Ascending aorta (tissue), 2 donors: Measurements from ENCODE around the gene PERM1. TPM values are rescaled to one million over a fixed set of nuclear protein-coding genes. Genes with fewer than 3 reads are reported as not detected.

ENCODE experiments used
- DNase-seq, 2 donors: peaks; one replicate each; pipeline ENCODE4 v3.0.0-alpha.2; 2019; ENCODE audit warnings: low spot score in 2 of 2
- H3K27ac ChIP-seq, 2 donors: fragments of 200-600 bp; sonication (generic); one replicate each; pipeline ENCODE4 v1.5.1; 2016 to 2017; ENCODE audit warnings: mild to moderate bottlenecking in 1 of 2
- H3K27me3 ChIP-seq: fragments of 200-600 bp; sonication (generic); one replicate; pipeline ENCODE4 v1.5.1; 2017
- H3K36me3 ChIP-seq, 2 donors: fragments of 200-600 bp; sonication (generic); one replicate each; pipeline ENCODE4 v1.5.1; 2016
- H3K4me1 ChIP-seq, 2 donors: fragments of 200-600 bp; sonication (generic); one replicate each; pipeline ENCODE4 v1.5.1; 2016 to 2017; ENCODE audit warnings: mild to moderate bottlenecking in 1 of 2
- H3K4me3 ChIP-seq, 2 donors: fragments of 200-600 bp; sonication (generic); one replicate each; pipeline ENCODE4 v1.5.1; 2016 to 2017; ENCODE audit warnings: mild to moderate bottlenecking in 1 of 2
- H3K9me3 ChIP-seq, 2 donors: fragments of 200-600 bp; sonication (generic); one replicate each; pipeline ENCODE4 v1.5.1; 2016
- intact Hi-C: fragments of 100-400 bp; cut with DNase I; formaldehyde crosslinking; loops from one replicate; pipeline ENCODE4 v1.15.1; 2023
- total RNA-seq: library from RNA; depleted of rRNA; stranded (reverse); fragments of >200 nt; gene quantifications from one replicate; pipeline ENCODE4 v1.1.0, GENCODE V29; 2016
- TF ChIP-seq, protein P1 (sequence below), 3 experiments: fragments of 200-600 bp in 2 of 3; fragments of 450-650 bp in 1 of 3; sonication (generic) in 2 of 3; IDR thresholded peaks; one replicate each; pipeline ENCODE4 v1.5.1; 2016 to 2019; ENCODE audit warnings: antibody characterized with exemption in 3 of 3, mild to moderate bottlenecking in 1 of 3, moderate library complexity in 1 of 3

Gene PERM1
- total RNA-seq, 1 donor from 2014 or later: not detected

DNA sequence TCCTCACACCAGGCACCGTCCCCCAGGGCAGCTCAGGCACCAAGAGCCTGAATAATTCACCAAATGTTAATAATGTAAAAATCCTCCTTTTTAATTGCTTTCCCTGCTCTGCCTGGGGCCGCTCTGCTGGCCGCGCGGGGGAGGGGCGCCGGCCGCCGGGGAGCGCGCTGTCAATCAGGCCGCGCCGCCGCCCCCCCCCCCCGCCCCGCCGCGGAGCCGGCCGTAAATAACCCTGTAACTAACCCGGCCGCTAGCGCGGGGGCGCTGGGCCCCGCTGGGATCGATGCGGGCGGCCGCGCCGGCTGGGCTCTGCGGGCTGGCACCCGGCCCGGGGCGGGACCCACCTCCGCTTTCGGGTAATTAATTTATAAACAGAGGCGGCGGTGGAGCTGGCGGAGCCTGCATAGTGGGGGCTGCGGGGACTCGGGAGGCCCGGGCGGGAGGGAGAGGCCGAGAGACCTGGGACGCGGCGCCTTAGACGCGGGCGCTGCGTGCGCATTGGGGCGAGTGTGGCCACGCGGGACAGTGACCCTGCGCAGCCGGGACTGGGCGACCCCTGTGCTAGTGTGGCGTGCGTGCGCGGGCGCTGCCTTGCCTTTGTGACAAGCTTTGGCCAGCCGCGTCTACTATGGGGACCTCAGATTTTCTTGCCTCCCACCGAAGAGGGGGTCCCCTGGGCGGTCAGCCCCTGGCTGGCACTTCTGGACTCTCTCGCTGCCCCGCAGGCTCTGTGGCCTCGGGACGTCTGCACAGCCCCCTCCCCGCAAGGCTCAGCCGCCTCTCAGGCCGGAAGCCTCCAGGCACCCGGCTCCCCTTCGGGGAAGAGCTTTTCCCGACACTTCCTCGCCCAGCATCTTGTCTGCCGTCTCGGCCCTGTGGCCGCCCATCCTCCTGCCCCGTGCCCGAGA is 41.5 kb downstream of the PERM1 start:
- DNase-seq: peak in 1 of 2 donors; percentile 81
- intact Hi-C loops: loop anchor here (1.0 to 2.0 kb wide), 2 partner anchors 15 to 18 kb away; partner anchors contain the start of gene NOC2L

DNA sequence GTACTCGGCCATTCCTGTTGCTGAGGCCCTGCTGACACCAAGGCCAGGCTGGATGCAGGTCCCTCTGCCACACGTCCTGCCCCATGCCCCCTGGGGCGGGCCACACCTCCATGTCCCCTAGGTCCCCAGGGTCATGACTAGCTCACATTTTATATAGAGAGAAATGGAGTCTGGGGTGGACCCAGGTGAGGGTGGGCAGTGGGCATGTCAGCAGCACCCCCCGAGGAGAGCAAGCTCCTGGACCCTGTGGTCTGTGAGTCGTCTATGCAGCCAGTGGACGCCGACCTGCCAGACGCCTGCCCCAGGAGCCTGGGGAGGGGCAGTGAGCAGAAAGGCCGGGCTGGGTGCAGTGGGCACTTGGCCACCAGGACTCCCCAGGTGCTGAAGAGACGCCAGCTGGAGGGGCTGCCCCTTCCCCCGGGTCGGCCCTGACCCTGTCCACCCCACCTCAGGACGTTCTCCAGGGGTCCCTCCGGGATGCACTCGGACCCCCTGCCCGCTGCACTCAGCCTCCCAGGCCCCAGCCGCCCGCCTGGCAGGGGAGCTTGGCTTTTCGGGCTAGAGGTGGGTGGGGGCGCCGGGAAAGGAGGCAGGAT is 42.3 kb downstream of the PERM1 start:
- no peaks in the 10 kb centered on the region for H3K36me3 ChIP-seq
- TF ChIP-seq, protein P1, sequence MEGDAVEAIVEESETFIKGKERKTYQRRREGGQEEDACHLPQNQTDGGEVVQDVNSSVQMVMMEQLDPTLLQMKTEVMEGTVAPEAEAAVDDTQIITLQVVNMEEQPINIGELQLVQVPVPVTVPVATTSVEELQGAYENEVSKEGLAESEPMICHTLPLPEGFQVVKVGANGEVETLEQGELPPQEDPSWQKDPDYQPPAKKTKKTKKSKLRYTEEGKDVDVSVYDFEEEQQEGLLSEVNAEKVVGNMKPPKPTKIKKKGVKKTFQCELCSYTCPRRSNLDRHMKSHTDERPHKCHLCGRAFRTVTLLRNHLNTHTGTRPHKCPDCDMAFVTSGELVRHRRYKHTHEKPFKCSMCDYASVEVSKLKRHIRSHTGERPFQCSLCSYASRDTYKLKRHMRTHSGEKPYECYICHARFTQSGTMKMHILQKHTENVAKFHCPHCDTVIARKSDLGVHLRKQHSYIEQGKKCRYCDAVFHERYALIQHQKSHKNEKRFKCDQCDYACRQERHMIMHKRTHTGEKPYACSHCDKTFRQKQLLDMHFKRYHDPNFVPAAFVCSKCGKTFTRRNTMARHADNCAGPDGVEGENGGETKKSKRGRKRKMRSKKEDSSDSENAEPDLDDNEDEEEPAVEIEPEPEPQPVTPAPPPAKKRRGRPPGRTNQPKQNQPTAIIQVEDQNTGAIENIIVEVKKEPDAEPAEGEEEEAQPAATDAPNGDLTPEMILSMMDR (IDR thresholded peaks at IDR 0.05): no peak
- no peak for DNase-seq
- H3K27me3 ChIP-seq: peaks cover 12% of the 10 kb centered on the region
- intact Hi-C loops: loop anchor here (1.0 to 2.0 kb wide), 3 partner anchors 14 to 35 kb away; partner anchors contain the start of gene NOC2L
- no peak overlapping the region for H3K27ac ChIP-seq
- peak overlapping the region; percentile 48 to 62 for H3K4me3 ChIP-seq
- peaks cover 13 to 21% of the 10 kb centered on the region in 2 donors for H3K4me1 ChIP-seq
- no peaks in the 10 kb centered on the region for H3K9me3 ChIP-seq

More for the DNA sequence above, 41.5 kb downstream of the PERM1 start:
- TF ChIP-seq, protein P1 (IDR thresholded peaks at IDR 0.05): no peak
- peak overlapping the region; percentile 53 to 70 for H3K27ac ChIP-seq
- peaks cover 5 to 7% of the 10 kb centered on the region in 2 donors for H3K36me3 ChIP-seq
- H3K4me1 ChIP-seq: peaks cover 13 to 21% of the 10 kb centered on the region in 2 donors
- no peaks in the 10 kb centered on the region for H3K9me3 ChIP-seq
- peak overlapping the region; percentile 48 to 62 for H3K4me3 ChIP-seq
- peaks cover 12% of the 10 kb centered on the region for H3K27me3 ChIP-seq

DNA sequence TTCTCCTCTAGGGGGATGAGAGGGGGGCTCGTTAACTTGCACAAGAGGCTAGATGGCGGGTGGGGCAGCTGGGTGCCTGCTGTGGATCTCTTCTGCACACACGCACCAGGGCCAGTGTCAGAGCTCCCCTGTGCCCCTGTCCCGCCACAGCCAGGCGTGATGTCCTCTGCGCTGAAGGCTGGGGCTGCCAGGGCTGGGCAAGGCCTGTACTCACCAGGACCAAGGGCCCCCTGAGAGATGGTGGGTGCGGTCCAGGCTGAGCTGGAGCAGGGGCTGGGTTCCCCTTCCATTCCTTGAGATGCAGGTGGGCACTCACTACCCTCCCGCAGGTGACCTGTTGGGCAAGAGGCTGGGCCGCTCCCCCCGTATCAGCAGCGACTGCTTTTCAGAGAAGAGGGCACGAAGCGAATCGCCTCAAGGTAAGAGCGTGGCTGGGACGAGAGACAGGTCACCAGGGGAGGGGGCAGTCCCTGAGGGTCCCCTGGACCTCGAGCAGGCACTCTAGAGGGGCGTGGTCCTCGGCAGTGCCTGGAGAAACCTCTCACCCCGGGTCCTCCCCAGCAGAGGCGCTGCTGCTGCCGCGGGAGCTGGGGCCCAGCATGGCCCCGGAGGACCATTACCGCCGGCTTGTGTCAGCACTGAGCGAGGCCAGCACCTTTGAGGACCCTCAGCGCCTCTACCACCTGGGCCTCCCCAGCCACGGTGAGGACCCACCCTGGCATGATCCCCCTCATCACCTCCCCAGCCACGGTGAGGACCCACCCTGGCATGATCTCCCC is 43.0 kb downstream of the PERM1 start:
- H3K9me3 ChIP-seq: no peaks in the 10 kb centered on the region
- H3K27me3 ChIP-seq: peaks cover 12% of the 10 kb centered on the region
- intact Hi-C loops: loop anchor here (2.0 kb wide), 1 partner anchor 34 kb away; no protein-coding TSS in a partner anchor
- TF ChIP-seq, protein P1 (IDR thresholded peaks at IDR 0.05): no peak
- H3K4me1 ChIP-seq: peaks cover 13 to 21% of the 10 kb centered on the region in 2 donors
- no peak overlapping the region for H3K4me3 ChIP-seq
- no peak for DNase-seq
- H3K36me3 ChIP-seq: no peaks in the 10 kb centered on the region
- H3K27ac ChIP-seq: no peak overlapping the region

DNA sequence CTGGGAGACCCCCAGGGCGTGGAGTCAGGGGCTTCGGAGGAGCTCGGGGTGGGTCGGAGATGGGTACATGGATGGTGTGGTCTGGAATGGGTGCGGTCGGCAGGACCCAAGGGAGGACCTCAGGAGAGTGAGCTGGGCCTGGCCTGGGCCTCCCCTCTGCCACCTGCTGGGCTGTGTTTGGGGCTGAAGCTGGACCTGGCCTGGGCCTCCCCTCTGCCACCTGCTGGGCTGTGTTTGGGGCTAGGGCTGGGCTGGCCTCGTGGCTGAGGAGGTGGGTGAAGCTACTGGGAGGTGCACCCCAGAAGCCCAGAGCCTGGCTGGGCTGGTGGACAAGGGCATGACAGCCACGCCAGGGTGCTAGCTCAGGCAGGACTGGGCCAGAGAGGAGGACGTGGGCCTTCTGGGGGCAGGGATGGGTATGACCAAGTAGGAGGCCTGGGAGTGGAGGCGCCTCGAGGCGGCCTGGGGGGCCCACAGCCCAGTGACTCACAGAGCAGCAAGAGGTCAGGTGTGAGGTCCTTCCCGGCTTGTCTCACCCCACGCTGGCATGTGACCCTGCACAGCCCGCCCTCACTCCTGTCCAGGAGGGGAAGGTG is 43.7 kb downstream of the PERM1 start:
- intact Hi-C loops: loop anchor here (2.0 kb wide), 1 partner anchor 33 kb away; no protein-coding TSS in a partner anchor
- TF ChIP-seq, protein P1 (IDR thresholded peaks at IDR 0.05): peak; percentile 20 to 34 (median 25)
- DNase-seq: no peak
- H3K4me1 ChIP-seq: peaks cover 13 to 21% of the 10 kb centered on the region in 2 donors
- H3K27me3 ChIP-seq: peaks cover 12% of the 10 kb centered on the region
- no peak overlapping the region for H3K4me3 ChIP-seq
- H3K36me3 ChIP-seq: no peaks in the 10 kb centered on the region
- H3K9me3 ChIP-seq: no peaks in the 10 kb centered on the region
- no peak overlapping the region for H3K27ac ChIP-seq

DNA sequence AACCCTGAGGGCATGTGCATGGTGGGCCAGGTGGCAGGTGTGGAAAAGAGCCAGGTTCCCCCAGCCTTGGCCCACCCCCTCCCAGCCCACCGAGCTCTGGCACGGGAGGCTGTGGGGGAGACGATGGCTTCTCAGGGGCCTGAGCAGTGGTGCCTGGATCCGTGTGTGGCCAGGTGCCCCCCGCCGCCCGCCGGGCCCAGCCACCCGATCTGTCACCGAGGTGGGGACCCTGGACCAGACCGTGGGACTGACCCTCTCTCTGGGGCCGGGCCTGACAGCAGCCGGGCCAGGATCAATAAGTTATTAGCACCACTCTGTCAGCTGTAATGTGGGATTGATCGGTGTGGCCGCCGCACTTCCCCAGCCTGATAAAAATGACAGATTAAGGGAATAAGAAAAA is 44.4 kb downstream of the PERM1 start:
- Histone ChIP-seq H3K27me3 (peaks cover 11% of the 10 kb centered on the region), H3K36me3 (no peaks in the 10 kb centered on the region), H3K27ac (no peak overlapping the region), H3K9me3 (no peaks in the 10 kb centered on the region), H3K4me1 (peaks cover 13 to 21% of the 10 kb centered on the region in 2 donors), H3K4me3 (no peak overlapping the region)
- no peak for DNase-seq
- TF ChIP-seq, protein P1 (IDR thresholded peaks at IDR 0.05): no peak
- intact Hi-C loops: no loop called here
